ENCODE measurements around the gene IFT27.

DNA sequence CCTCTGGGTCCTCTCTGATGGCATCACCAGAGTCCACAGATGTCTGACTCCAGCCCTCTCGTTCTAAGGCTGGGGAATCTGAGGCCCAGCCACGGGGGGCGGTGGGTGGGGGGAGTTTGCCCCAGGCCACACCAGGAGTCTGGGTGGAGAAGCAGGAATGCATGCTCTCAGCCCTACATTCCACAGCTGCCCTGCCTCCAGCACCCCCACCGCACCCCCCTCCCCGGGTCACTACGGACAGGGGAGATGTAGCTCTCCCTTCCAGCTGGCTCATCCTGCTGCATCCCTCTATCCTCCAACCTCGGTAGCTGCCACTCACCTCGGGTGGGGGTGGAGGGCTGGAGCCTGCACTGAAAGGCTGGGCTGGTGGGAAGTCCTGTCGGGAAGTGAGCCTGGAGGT lies 43.2 kb upstream of the IFT27 start:
- TF ChIP-seq POLR2AphosphoS5 (IDR thresholded peaks at IDR 0.05), result no peak
- TF ChIP-seq, protein P1, sequence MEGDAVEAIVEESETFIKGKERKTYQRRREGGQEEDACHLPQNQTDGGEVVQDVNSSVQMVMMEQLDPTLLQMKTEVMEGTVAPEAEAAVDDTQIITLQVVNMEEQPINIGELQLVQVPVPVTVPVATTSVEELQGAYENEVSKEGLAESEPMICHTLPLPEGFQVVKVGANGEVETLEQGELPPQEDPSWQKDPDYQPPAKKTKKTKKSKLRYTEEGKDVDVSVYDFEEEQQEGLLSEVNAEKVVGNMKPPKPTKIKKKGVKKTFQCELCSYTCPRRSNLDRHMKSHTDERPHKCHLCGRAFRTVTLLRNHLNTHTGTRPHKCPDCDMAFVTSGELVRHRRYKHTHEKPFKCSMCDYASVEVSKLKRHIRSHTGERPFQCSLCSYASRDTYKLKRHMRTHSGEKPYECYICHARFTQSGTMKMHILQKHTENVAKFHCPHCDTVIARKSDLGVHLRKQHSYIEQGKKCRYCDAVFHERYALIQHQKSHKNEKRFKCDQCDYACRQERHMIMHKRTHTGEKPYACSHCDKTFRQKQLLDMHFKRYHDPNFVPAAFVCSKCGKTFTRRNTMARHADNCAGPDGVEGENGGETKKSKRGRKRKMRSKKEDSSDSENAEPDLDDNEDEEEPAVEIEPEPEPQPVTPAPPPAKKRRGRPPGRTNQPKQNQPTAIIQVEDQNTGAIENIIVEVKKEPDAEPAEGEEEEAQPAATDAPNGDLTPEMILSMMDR (IDR thresholded peaks at IDR 0.05), result no peak
- TF ChIP-seq EP300 (IDR thresholded peaks at IDR 0.05), result no peak
- no peak for TF ChIP-seq POLR2A (IDR thresholded peaks at IDR 0.05)

Measured in sigmoid colon (tissue), 4 donors.